ENCODE results near the gene SNN. TPM values are rescaled to one million over a fixed set of nuclear protein-coding genes. Genes with fewer than 3 reads are reported as not detected.

Gene SNN
- 20.7 and 26.4 TPM in 2 replicates for total RNA-seq

GRCh38 chr16:11667824-11668622 is at the start of gene SNN:
Gene SNN (plus strand): TSS chr16:11668455. CDS start chr16:11676060, 7,605 bp downstream.

Other genes with a start within 250 kb of the SNN start
- 0.81 and 3.3 TPM in 2 replicates for gene LITAF, start 81.5 kb upstream of the SNN start, total RNA-seq
- 24.6 and 25.1 TPM in 2 replicates for gene TXNDC11, start 74.4 kb downstream of the SNN start, total RNA-seq
- 29.4 and 53.4 TPM in 2 replicates for gene ZC3H7A, start 128.8 kb downstream of the SNN start, total RNA-seq
- 57.4 and 65.3 TPM in 2 replicates for gene RSL1D1, start 183.1 kb downstream of the SNN start, total RNA-seq
- gene GSPT1, start 247.5 kb downstream of the SNN start, total RNA-seq = 58.0 and 79.6 TPM in 2 replicates